Smooth muscle cell (in vitro differentiated cells): ENCODE results near the gene GABRG3. TPM values are rescaled to one million over a fixed set of nuclear protein-coding genes. Genes with fewer than 3 reads are reported as not detected.

Experiments
- DNase-seq: peaks from one replicate; lab custom pipeline; 2025; ENCODE audit not compliant: unreplicated experiment; lab: John Stamatoyannopoulos, UW
- H2AFZ ChIP-seq: fragments of 200-600 bp; sonication (generic); 2 replicates; pipeline ENCODE4 v1.6.0; 2016; ENCODE audit warnings: antibody characterized with exemption, low read depth, mild to moderate bottlenecking
- H3F3A ChIP-seq: fragments of 200-600 bp; sonication (generic); 2 replicates; pipeline ENCODE4 v1.6.0; 2017; ENCODE audit warnings: antibody characterized with exemption, low read depth
- H3K27ac ChIP-seq: fragments of 200-600 bp; sonication (generic); 2 replicates; pipeline ENCODE4 v1.5.1; 2016; ENCODE audit warnings: low read depth, mild to moderate bottlenecking
- H3K27me3 ChIP-seq: fragments of 200-600 bp; sonication (generic); 2 replicates; pipeline ENCODE4 v1.6.1; 2016; ENCODE audit warnings: low read depth, mild to moderate bottlenecking
- H3K36me3 ChIP-seq: fragments of 200-600 bp; sonication (generic); 2 replicates; pipeline ENCODE4 v1.5.1; 2016; ENCODE audit warnings: low read depth
- H3K4me1 ChIP-seq: fragments of 200-600 bp; sonication (generic); 2 replicates; pipeline ENCODE4 v1.5.1; 2016; ENCODE audit warnings: low read depth
- H3K4me2 ChIP-seq: fragments of 200-600 bp; sonication (generic); 2 replicates; pipeline ENCODE4 v1.6.0; 2016; ENCODE audit warnings: mild to moderate bottlenecking
- H3K4me3 ChIP-seq: fragments of 200-600 bp; sonication (generic); 2 replicates; pipeline ENCODE4 v1.5.1; 2016; ENCODE audit warnings: mild to moderate bottlenecking
- H3K79me2 ChIP-seq: fragments of 200-600 bp; sonication (generic); 2 replicates; pipeline ENCODE4 v1.6.0; 2016; ENCODE audit warnings: low read depth, mild to moderate bottlenecking
- H3K9ac ChIP-seq: fragments of 200-600 bp; sonication (generic); 2 replicates; pipeline ENCODE4 v1.6.0; 2016; ENCODE audit warnings: low read depth
- H3K9me3 ChIP-seq: fragments of 200-600 bp; sonication (generic); replicated peaks from 2 replicates; pipeline ENCODE4 v1.5.1; 2016; ENCODE audit warnings: low read depth
- H4K20me1 ChIP-seq: fragments of 200-600 bp; sonication (generic); 2 replicates; pipeline ENCODE4 v1.6.0; 2016; ENCODE audit warnings: low read depth
- WGBS: methylation state at CpG from one replicate; pipeline ENCODE4 v1.1.7; 2016; ENCODE audit warnings: low lambda C conversion rate; 5-methylcytosine and 5-hydroxymethylcytosine counted together
- polyA plus RNA-seq: library from polyadenylated mRNA; unstranded; fragments of >200 nt; fragmentation: Nextera tagmentation; extraction: Ambion mirVana; gene quantifications from 2 replicates; pipeline ENCODE4 v1.2.1, GENCODE V29; 2016
- total RNA-seq: library from RNA; depleted of rRNA; stranded (reverse); fragments of >200 nt; gene quantifications from 2 replicates; pipeline ENCODE4 v1.2.3, GENCODE V29; 2014
- TF ChIP-seq, protein P1 (sequence below): fragments of 200-600 bp; sonication (generic); IDR thresholded peaks from 2 replicates; pipeline ENCODE4 v1.5.1; 2017; ENCODE audit warnings: borderline replicate concordance, mild to moderate bottlenecking, antibody characterized with exemption; ENCODE audit not compliant: insufficient read depth, poor library complexity, severe bottlenecking

Gene GABRG3
- total and polyA plus RNA-seq, 2 experiments from 2014 or later: under 0.01 TPM; not detected in 1

GRCh38 chr15:26945046-26945445 is 25.9 kb upstream of the GABRG3 start:
- no peaks in the 10 kb centered on the region for H4K20me1 ChIP-seq
- no peak overlapping the region for H3K9ac ChIP-seq
- WGBS: 92% methylated on average over 13 of the region's 13 CpGs
- no peak overlapping the region for H3K4me3 ChIP-seq
- H3K4me1 ChIP-seq: no peaks in the 10 kb centered on the region
- no peaks in the 10 kb centered on the region for H3K79me2 ChIP-seq
- no peak overlapping the region for H3K4me2 ChIP-seq
- TF ChIP-seq, protein P1, sequence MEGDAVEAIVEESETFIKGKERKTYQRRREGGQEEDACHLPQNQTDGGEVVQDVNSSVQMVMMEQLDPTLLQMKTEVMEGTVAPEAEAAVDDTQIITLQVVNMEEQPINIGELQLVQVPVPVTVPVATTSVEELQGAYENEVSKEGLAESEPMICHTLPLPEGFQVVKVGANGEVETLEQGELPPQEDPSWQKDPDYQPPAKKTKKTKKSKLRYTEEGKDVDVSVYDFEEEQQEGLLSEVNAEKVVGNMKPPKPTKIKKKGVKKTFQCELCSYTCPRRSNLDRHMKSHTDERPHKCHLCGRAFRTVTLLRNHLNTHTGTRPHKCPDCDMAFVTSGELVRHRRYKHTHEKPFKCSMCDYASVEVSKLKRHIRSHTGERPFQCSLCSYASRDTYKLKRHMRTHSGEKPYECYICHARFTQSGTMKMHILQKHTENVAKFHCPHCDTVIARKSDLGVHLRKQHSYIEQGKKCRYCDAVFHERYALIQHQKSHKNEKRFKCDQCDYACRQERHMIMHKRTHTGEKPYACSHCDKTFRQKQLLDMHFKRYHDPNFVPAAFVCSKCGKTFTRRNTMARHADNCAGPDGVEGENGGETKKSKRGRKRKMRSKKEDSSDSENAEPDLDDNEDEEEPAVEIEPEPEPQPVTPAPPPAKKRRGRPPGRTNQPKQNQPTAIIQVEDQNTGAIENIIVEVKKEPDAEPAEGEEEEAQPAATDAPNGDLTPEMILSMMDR: no peak
- no peaks in the 10 kb centered on the region for H3K27me3 ChIP-seq
- H3F3A ChIP-seq: no peaks in the 10 kb centered on the region
- no peaks in the 10 kb centered on the region for H3K9me3 ChIP-seq
- H3K27ac ChIP-seq: no peak overlapping the region
- no peaks in the 10 kb centered on the region for H3K36me3 ChIP-seq
- H2AFZ ChIP-seq: no peak overlapping the region
- no peak for DNase-seq

GRCh38 chr15:26950001-26950400 is 21.0 kb upstream of the GABRG3 start:
- Histone ChIP-seq H3K4me3 (no peak overlapping the region), H3F3A (no peaks in the 10 kb centered on the region), H3K4me2 (no peak overlapping the region), H3K27ac (no peak overlapping the region), H2AFZ (no peak overlapping the region), H3K27me3 (no peaks in the 10 kb centered on the region), H3K9me3 (peaks cover 5% of the 10 kb centered on the region), H3K9ac (no peak overlapping the region), H3K36me3 (no peaks in the 10 kb centered on the region), H3K79me2 (no peaks in the 10 kb centered on the region), H4K20me1 (no peaks in the 10 kb centered on the region), H3K4me1 (no peaks in the 10 kb centered on the region)
- WGBS: 91% methylated on average over 2 of the region's 2 CpGs
- no peak for DNase-seq
- TF ChIP-seq, protein P1: no peak

- Histone ChIP-seq H3K27me3 (peaks cover 1% of the 10 kb centered on the region), H3K4me1 (no peaks in the 10 kb centered on the region), H3K36me3 (no peaks in the 10 kb centered on the region), H3K4me2 (no peak overlapping the region), H3K79me2 (no peaks in the 10 kb centered on the region), H3F3A (no peaks in the 10 kb centered on the region), H3K27ac (no peak overlapping the region), H3K9me3 (peaks cover 5% of the 10 kb centered on the region), H3K4me3 (no peak overlapping the region), H4K20me1 (no peaks in the 10 kb centered on the region), H2AFZ (no peak overlapping the region), H3K9ac (no peak overlapping the region)
- TF ChIP-seq, protein P1: no peak
- DNase-seq: no peak
- WGBS: 70% methylated on average over 2 of the region's 2 CpGs
Observed at GRCh38 chr15:26954403-26954802, 16.6 kb upstream of the GABRG3 start.

- TF ChIP-seq, protein P1: no peak
- DNase-seq: no peak
- Histone ChIP-seq H3K4me1 (peaks cover 3% of the 10 kb centered on the region), H2AFZ (peak overlapping the region; percentile 73), H3K36me3 (no peaks in the 10 kb centered on the region), H3K9me3 (no peaks in the 10 kb centered on the region), H3K4me3 (peak overlapping the region; percentile 55), H3K27me3 (peaks cover 72% of the 10 kb centered on the region), H3K27ac (no peak overlapping the region), H3K9ac (no peak overlapping the region), H3K79me2 (no peaks in the 10 kb centered on the region), H3K4me2 (peak overlapping the region; percentile 83), H3F3A (no peaks in the 10 kb centered on the region), H4K20me1 (no peaks in the 10 kb centered on the region)
- WGBS: 2% methylated on average over 48 of the region's 48 CpGs
Observed at GRCh38 chr15:26967719-26968269, 3.2 kb upstream of the GABRG3 start.
